ENCODE results near the gene ERC1. TPM values are rescaled to one million over a fixed set of nuclear protein-coding genes. Genes with fewer than 3 reads are reported as not detected.

Gene ERC1
- total RNA-seq, 6 experiments from 2014 or later: 44.1 to 48.9 (median 47.9) TPM

- DNase-seq: no peak
- Mint-ChIP-seq H3K27me3 (ENCODE audit: insufficient read depth) (no peaks in the 10 kb centered on the region; the same call in 1 of the 2 replicates), H3K27ac (no peak overlapping the region), H3K4me1 (ENCODE audit: low read depth) (peaks cover 5% of the 10 kb centered on the region; the same call in 1 of the 2 replicates), H3K9me3 (no peaks in the 10 kb centered on the region), H3K36me3 (ENCODE audit: low read depth) (peaks cover 6% of the 10 kb centered on the region; the same call in 1 of the 2 replicates), H3K4me3 (no peak overlapping the region)
- TF ChIP-seq CTCF (IDR thresholded peaks at IDR 0.05): no peak
Observed at GRCh38 chr12:1403417-1403816, 412.4 kb downstream of the ERC1 start.

GRCh38 chr12:1405619-1406018 is 414.6 kb downstream of the ERC1 start:
- Mint-ChIP-seq H3K27me3 (ENCODE audit: insufficient read depth) (no peaks in the 10 kb centered on the region; the same call in 1 of the 2 replicates), H3K36me3 (ENCODE audit: low read depth) (peaks cover 9% of the 10 kb centered on the region; the same call in 1 of the 2 replicates), H3K9me3 (no peaks in the 10 kb centered on the region), H3K4me3 (no peak overlapping the region), H3K4me1 (ENCODE audit: low read depth) (no peaks in the 10 kb centered on the region), H3K27ac (no peak overlapping the region)
- no peak for DNase-seq
- no peak for TF ChIP-seq CTCF (IDR thresholded peaks at IDR 0.05)

GRCh38 chr12:1410794-1411193 is 419.8 kb downstream of the ERC1 start:
- TF ChIP-seq CTCF (IDR thresholded peaks at IDR 0.05): no peak
- Mint-ChIP-seq H3K27me3 (ENCODE audit: insufficient read depth) (no peaks in the 10 kb centered on the region; the same call in 1 of the 2 replicates), H3K4me1 (ENCODE audit: low read depth) (no peaks in the 10 kb centered on the region), H3K4me3 (no peak overlapping the region), H3K9me3 (no peaks in the 10 kb centered on the region), H3K36me3 (ENCODE audit: low read depth) (peaks cover 39% of the 10 kb centered on the region), H3K27ac (no peak overlapping the region)
- DNase-seq: no peak

GRCh38 chr12:1413930-1414329 is 422.9 kb downstream of the ERC1 start:
- Mint-ChIP-seq H3K27ac (no peak overlapping the region), H3K4me1 (ENCODE audit: low read depth) (peaks cover 18% of the 10 kb centered on the region), H3K9me3 (no peaks in the 10 kb centered on the region), H3K4me3 (no peak overlapping the region), H3K27me3 (ENCODE audit: insufficient read depth) (peaks cover 3% of the 10 kb centered on the region; the same call in 1 of the 2 replicates), H3K36me3 (ENCODE audit: low read depth) (peaks cover 53% of the 10 kb centered on the region)
- no peak for DNase-seq
- no peak for TF ChIP-seq CTCF (IDR thresholded peaks at IDR 0.05)

GRCh38 chr12:1418144-1418543 is 427.1 kb downstream of the ERC1 start:
- H3K9me3 Mint-ChIP-seq: peaks cover 30% of the 10 kb centered on the region
- H3K27me3 Mint-ChIP-seq (ENCODE audit: insufficient read depth): peaks cover 3% of the 10 kb centered on the region; the same call in 1 of the 2 replicates
- H3K36me3 Mint-ChIP-seq (ENCODE audit: low read depth): peaks cover 70% of the 10 kb centered on the region
- H3K4me3 Mint-ChIP-seq: no peak overlapping the region
- no peak for DNase-seq
- no peak overlapping the region for H3K27ac Mint-ChIP-seq
- peaks cover 19% of the 10 kb centered on the region for H3K4me1 Mint-ChIP-seq (ENCODE audit: low read depth)
- no peak for TF ChIP-seq CTCF (IDR thresholded peaks at IDR 0.05)

Measured in HFFc6 (cell line).